LHCN-M2 (cell line): ENCODE measurements around the gene PRSS1. TPM values are rescaled to one million over a fixed set of nuclear protein-coding genes. Genes with fewer than 3 reads are reported as not detected.

Experiments
- DNase-seq: peaks from one replicate; pipeline ENCODE4 v3.0.0-alpha.2; 2012; ENCODE audit warnings: low read depth
- total RNA-seq: library from RNA; depleted of rRNA; stranded (reverse); fragments of >200 nt; gene quantifications from 2 replicates; pipeline ENCODE4 v1.2.3, GENCODE V29; 2014; rRNA removed

PRSS1 gene
- total RNA-seq, 1 experiment from 2014 or later, result not detected

DNA sequence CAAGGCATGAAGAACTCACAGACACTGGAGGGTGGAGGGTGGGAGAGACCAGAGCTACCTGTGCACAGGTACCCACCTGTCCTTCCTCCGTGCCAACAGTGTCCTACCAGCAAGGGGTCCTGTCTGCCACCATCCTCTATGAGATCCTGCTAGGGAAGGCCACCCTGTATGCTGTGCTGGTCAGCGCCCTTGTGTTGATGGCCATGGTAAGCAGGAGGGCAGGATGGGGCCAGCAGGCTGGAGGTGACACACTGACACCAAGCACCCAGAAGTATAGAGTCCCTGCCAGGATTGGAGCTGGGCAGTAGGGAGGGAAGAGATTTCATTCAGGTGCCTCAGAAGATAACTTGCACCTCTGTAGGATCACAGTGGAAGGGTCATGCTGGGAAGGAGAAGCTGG lies 43.3 kb downstream of the PRSS1 start:
- DNase-seq, result no peak

GRCh38 chr7:142793156-142793555 lies 43.9 kb downstream of the PRSS1 start:
- no peak for DNase-seq

- DNase-seq, result no peak
Observed at GRCh38 chr7:142795339-142795863, 46.1 kb downstream of the PRSS1 start.

DNA sequence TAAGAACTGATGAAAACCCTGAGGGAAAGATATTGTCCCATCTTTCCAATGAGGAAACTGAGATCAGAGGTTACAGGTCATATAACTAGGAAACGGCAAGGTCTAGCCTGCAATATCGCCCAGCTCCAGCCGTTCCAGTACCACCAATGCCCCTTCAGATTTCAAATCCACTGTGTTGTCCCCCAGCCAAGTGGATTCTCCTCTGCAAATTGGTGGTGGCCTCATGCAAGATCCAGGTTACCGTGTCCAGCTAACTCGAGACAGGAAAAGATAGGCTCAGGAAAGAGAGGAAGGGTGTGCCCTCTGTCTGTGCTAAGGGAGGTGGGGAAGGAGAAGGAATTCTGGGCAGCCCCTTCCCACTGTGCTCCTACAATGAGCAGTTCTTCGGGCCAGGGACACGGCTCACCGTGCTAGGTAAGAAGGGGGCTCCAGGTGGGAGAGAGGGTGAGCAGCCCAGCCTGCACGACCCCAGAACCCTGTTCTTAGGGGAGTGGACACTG lies 46.8 kb downstream of the PRSS1 start:
- DNase-seq, result no peak

GRCh38 chr7:142796501-142797390 lies 47.5 kb downstream of the PRSS1 start:
- no peak for DNase-seq

- no peak for DNase-seq
Observed at GRCh38 chr7:142797391-142798377, 48.4 kb downstream of the PRSS1 start.

- no peak for DNase-seq
Observed at GRCh38 chr7:142798451-142799436, 49.5 kb downstream of the PRSS1 start.

GRCh38 chr7:142799437-142799835 lies 50.2 kb downstream of the PRSS1 start:
- DNase-seq, result no peak

DNA sequence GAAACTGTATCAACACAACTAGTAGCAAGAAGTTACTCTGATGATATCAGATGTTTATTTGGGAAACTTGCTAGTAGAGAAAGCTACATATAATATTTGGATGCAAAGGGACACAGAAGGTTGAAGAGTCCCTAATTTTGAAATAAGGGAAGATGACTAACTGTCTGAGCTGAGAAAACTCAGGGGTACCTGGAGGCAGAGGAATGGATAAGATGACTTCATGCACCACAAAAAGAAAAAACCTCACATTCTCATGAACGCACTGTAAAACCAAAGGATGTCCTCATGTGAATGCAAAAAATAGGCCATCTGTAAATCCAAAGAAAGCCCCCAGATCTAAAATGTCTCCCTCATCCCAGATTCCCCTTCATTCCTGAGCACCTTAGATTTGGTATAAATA lies 50.8 kb downstream of the PRSS1 start:
- no peak for DNase-seq

GRCh38 chr7:142800699-142801260 lies 51.5 kb downstream of the PRSS1 start:
- no peak for DNase-seq

- no peak for DNase-seq
Observed at GRCh38 chr7:142801601-142802295, 52.5 kb downstream of the PRSS1 start.

- no peak for DNase-seq
Observed at GRCh38 chr7:142802301-142802700, 53.0 kb downstream of the PRSS1 start.

Other genes with a start within 250 kb of the PRSS1 start
- not detected in 2 replicates for gene PRSS2, start 21.5 kb downstream of the PRSS1 start, total RNA-seq
- gene EPHB6, start 105.6 kb downstream of the PRSS1 start, total RNA-seq, result 0.32 and 0.69 TPM in 2 replicates
- not detected in 2 replicates for gene TRPV6, start 136.3 kb downstream of the PRSS1 start, total RNA-seq
- not detected in 2 replicates for gene TRPV5, start 184.3 kb downstream of the PRSS1 start, total RNA-seq
- gene LLCFC1, start 190.0 kb downstream of the PRSS1 start, total RNA-seq, result not detected in 2 replicates
- 0.23 TPM in 1 of 2 replicates, not detected in the other for gene KEL, start 212.9 kb downstream of the PRSS1 start, total RNA-seq